OCI-LY3 (cell line): Measurements from ENCODE around the gene SLC25A26.

Source experiments
- H2AFZ ChIP-seq: fragments of 200-600, 300-600 bp; shearing (Covaris generic); 2 replicates; pipeline ENCODE4 v1.6.0; 2014; ENCODE audit warnings: antibody characterized with exemption, low read depth, low read length
- H3K27ac ChIP-seq: fragments of 200-600, 300-600 bp; sonication (generic); 2 replicates; pipeline ENCODE4 v1.5.1; 2014; ENCODE audit warnings: mild to moderate bottlenecking, low read length, moderate library complexity, mixed read lengths
- H3K27me3 ChIP-seq: fragments of 200-600, 300-600 bp; sonication (generic); 2 replicates; pipeline ENCODE4 v1.6.1; 2014; ENCODE audit warnings: low read depth, low read length, mixed read lengths
- H3K36me3 ChIP-seq: fragments of 200-600, 300-600 bp; sonication (generic); replicated peaks from 2 replicates; pipeline ENCODE3; 2014; ENCODE audit warnings: low read depth, low read length, mixed read lengths
- H3K4me1 ChIP-seq: fragments of 300-600, 200-600 bp; sonication (generic); 2 replicates; pipeline ENCODE4 v1.6.1; 2014; ENCODE audit warnings: low read length, mixed read lengths
- H3K4me2 ChIP-seq: fragments of 200-600, 300-600 bp; sonication (generic); 2 replicates; pipeline ENCODE4 v1.6.1; 2014; ENCODE audit warnings: low read length, mixed read lengths
- H3K4me3 ChIP-seq: fragments of 300-600, 200-600 bp; sonication (generic); 2 replicates; pipeline ENCODE4 v1.5.1; 2014; ENCODE audit warnings: antibody characterized with exemption, mild to moderate bottlenecking, low read length, moderate library complexity
- H3K79me2 ChIP-seq: fragments of 300-600, 200-600 bp; shearing (Covaris generic); 2 replicates; pipeline ENCODE4 v1.6.1; 2014; ENCODE audit warnings: mild to moderate bottlenecking, low read length, mixed read lengths
- H3K9ac ChIP-seq: fragments of 300-600, 200-600 bp; shearing (Covaris generic); 2 replicates; pipeline ENCODE4 v1.6.0; 2014; ENCODE audit warnings: mild to moderate bottlenecking, low read length, moderate library complexity
- H3K9me3 ChIP-seq: fragments of 200-600, 300-600 bp; shearing (Covaris generic); 2 replicates; pipeline ENCODE4 v1.6.1; 2014; ENCODE audit warnings: low read length, mixed read lengths; ENCODE audit not compliant: insufficient read depth
- H4K20me1 ChIP-seq: fragments of 200-600, 300-600 bp; sonication (generic); 2 replicates; pipeline ENCODE4 v1.6.1; 2016; ENCODE audit warnings: low read length, mixed read lengths; ENCODE audit not compliant: insufficient read depth
- EZH2phosphoT487 ChIP-seq: fragments of 200-600 bp; shearing (Covaris generic); IDR thresholded peaks from 2 replicates; pipeline ENCODE4 v1.6.1; 2018; ENCODE audit warnings: antibody characterized with exemption, mixed run types, low read depth
- TF ChIP-seq, protein P1 (sequence below): fragments of 200-600, 300-600 bp; sonication (generic); IDR thresholded peaks from 2 replicates; pipeline ENCODE4 v1.5.1; 2014; ENCODE audit warnings: antibody characterized with exemption, low read length, low read depth

Gene SLC25A26

GRCh38 chr3:66242788-66243464, 22.1 kb downstream of the SLC25A26 start:
- Histone ChIP-seq H3K79me2 (no peaks in the 10 kb centered on the region), H2AFZ (no peak overlapping the region), H3K4me3 (no peak overlapping the region), H4K20me1 (no peaks in the 10 kb centered on the region), H3K9ac (no peak overlapping the region), H3K36me3 (peaks cover 38% of the 10 kb centered on the region), H3K9me3 (peaks cover 4% of the 10 kb centered on the region), H3K4me2 (no peak overlapping the region), H3K27me3 (no peaks in the 10 kb centered on the region), H3K27ac (no peak overlapping the region), H3K4me1 (peaks cover 16% of the 10 kb centered on the region)
- TF ChIP-seq, protein P1, sequence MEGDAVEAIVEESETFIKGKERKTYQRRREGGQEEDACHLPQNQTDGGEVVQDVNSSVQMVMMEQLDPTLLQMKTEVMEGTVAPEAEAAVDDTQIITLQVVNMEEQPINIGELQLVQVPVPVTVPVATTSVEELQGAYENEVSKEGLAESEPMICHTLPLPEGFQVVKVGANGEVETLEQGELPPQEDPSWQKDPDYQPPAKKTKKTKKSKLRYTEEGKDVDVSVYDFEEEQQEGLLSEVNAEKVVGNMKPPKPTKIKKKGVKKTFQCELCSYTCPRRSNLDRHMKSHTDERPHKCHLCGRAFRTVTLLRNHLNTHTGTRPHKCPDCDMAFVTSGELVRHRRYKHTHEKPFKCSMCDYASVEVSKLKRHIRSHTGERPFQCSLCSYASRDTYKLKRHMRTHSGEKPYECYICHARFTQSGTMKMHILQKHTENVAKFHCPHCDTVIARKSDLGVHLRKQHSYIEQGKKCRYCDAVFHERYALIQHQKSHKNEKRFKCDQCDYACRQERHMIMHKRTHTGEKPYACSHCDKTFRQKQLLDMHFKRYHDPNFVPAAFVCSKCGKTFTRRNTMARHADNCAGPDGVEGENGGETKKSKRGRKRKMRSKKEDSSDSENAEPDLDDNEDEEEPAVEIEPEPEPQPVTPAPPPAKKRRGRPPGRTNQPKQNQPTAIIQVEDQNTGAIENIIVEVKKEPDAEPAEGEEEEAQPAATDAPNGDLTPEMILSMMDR: no peak
- TF ChIP-seq EZH2phosphoT487: no peak

GRCh38 chr3:66248641-66249040, 27.8 kb downstream of the SLC25A26 start:
- TF ChIP-seq, protein P1: no peak
- no peak for TF ChIP-seq EZH2phosphoT487
- Histone ChIP-seq H3K27ac (no peak overlapping the region), H3K9ac (no peak overlapping the region), H3K79me2 (no peaks in the 10 kb centered on the region), H3K36me3 (peaks cover 8% of the 10 kb centered on the region), H4K20me1 (no peaks in the 10 kb centered on the region), H2AFZ (no peak overlapping the region), H3K27me3 (no peaks in the 10 kb centered on the region), H3K4me1 (no peaks in the 10 kb centered on the region), H3K9me3 (no peaks in the 10 kb centered on the region), H3K4me2 (no peak overlapping the region), H3K4me3 (no peak overlapping the region)

- Histone ChIP-seq H3K27ac (no peak overlapping the region), H3K9me3 (no peaks in the 10 kb centered on the region), H4K20me1 (peaks cover 10% of the 10 kb centered on the region; the same call in 1 of the 2 replicates), H3K27me3 (no peaks in the 10 kb centered on the region), H3K4me1 (peaks cover 18% of the 10 kb centered on the region), H3K4me3 (no peak overlapping the region), H3K36me3 (no peaks in the 10 kb centered on the region), H3K9ac (no peak overlapping the region), H3K79me2 (no peaks in the 10 kb centered on the region), H2AFZ (no peak overlapping the region), H3K4me2 (no peak overlapping the region)
- TF ChIP-seq EZH2phosphoT487: no peak
- TF ChIP-seq, protein P1: peak; percentile 85
Observed at GRCh38 chr3:66253790-66254620, 33.2 kb downstream of the SLC25A26 start.

GRCh38 chr3:66255865-66256264, 35.1 kb downstream of the SLC25A26 start:
- Histone ChIP-seq H3K79me2 (no peaks in the 10 kb centered on the region), H3K4me3 (no peak overlapping the region), H3K4me1 (peaks cover 18% of the 10 kb centered on the region), H4K20me1 (peaks cover 10% of the 10 kb centered on the region; the same call in 1 of the 2 replicates), H3K27ac (no peak overlapping the region), H3K4me2 (peak overlapping the region; percentile 30), H3K9me3 (no peaks in the 10 kb centered on the region), H3K9ac (no peak overlapping the region), H3K27me3 (no peaks in the 10 kb centered on the region), H3K36me3 (no peaks in the 10 kb centered on the region), H2AFZ (no peak overlapping the region)
- TF ChIP-seq, protein P1: no peak
- no peak for TF ChIP-seq EZH2phosphoT487
